ENCODE data around the gene P2RY13. TPM values are rescaled to one million over a fixed set of nuclear protein-coding genes. Genes with fewer than 3 reads are reported as not detected.

P2RY13 gene
- total RNA-seq = not detected

GRCh38 chr3:151329363-151329762 lies at the start of gene P2RY13:
TSS of gene P2RY13 (minus strand) at chr3:151329549. CDS start at chr3:151329528, 21 bp downstream.
- no peaks in the 10 kb centered on the region for H3K9me3 Mint-ChIP-seq
- no peak within 1 kb of the TSS for H3K27ac Mint-ChIP-seq
- TF ChIP-seq CTCF (IDR thresholded peaks at IDR 0.05) = no peak
- no peaks in the 10 kb centered on the region for H3K36me3 Mint-ChIP-seq (ENCODE audit: low read depth)
- intact Hi-C loops (cut with micrococcal nuclease) = loop anchor here (5.0 kb wide), 1 partner anchor 37 kb away; no protein-coding TSS in a partner anchor
- ChIA-PET POLR2A (no interaction called here), CTCF (interaction anchor here (1.6 to 2.9 kb wide), 4 partner anchors 13 to 161 kb away, joined by 5 to 13 read pairs (median 11); partner anchors contain the start of gene GPR87)
- DNase-seq (no peak), ATAC-seq (no peak)
- H3K27me3 Mint-ChIP-seq = peaks cover 6% of the 10 kb centered on the region
- H3K4me3 Mint-ChIP-seq = peak within 1 kb of the TSS; percentile 48
- H3K4me1 Mint-ChIP-seq (ENCODE audit: low read depth) = peaks cover 6% of the 10 kb centered on the region

- Mint-ChIP-seq H3K9me3 (no peaks in the 10 kb centered on the region), H3K27me3 (peaks cover 2% of the 10 kb centered on the region), H3K27ac (no peak overlapping the region), H3K4me1 (ENCODE audit: low read depth) (no peaks in the 10 kb centered on the region), H3K4me3 (no peak overlapping the region), H3K36me3 (ENCODE audit: low read depth) (no peaks in the 10 kb centered on the region)
- POLR2A ChIA-PET = no interaction called here
- TF ChIP-seq CTCF (IDR thresholded peaks at IDR 0.05) = no peak
- CTCF ChIA-PET = interaction anchor here (0.5 kb wide), 1 partner anchor 158 kb away, joined by 3 read pairs; no protein-coding TSS in a partner anchor
- intact Hi-C loops (cut with micrococcal nuclease) = no loop called here
- no peak for ATAC-seq
- DNase-seq = no peak
These were observed 48.5 kb upstream of the P2RY13 start for GRCh38 chr3:151377768-151378385.

- Mint-ChIP-seq H3K27ac (no peak overlapping the region), H3K4me3 (no peak overlapping the region), H3K36me3 (ENCODE audit: low read depth) (no peaks in the 10 kb centered on the region), H3K4me1 (ENCODE audit: low read depth) (no peaks in the 10 kb centered on the region), H3K9me3 (no peaks in the 10 kb centered on the region), H3K27me3 (peaks cover 3% of the 10 kb centered on the region)
- ChIA-PET POLR2A (no interaction called here), CTCF (no interaction called here)
- intact Hi-C loops (cut with micrococcal nuclease) = no loop called here
- DNase-seq = no peak
- ATAC-seq = no peak
- TF ChIP-seq CTCF (IDR thresholded peaks at IDR 0.05) = no peak
These were observed 42.9 kb upstream of the P2RY13 start for GRCh38 chr3:151372063-151372820.

DNA sequence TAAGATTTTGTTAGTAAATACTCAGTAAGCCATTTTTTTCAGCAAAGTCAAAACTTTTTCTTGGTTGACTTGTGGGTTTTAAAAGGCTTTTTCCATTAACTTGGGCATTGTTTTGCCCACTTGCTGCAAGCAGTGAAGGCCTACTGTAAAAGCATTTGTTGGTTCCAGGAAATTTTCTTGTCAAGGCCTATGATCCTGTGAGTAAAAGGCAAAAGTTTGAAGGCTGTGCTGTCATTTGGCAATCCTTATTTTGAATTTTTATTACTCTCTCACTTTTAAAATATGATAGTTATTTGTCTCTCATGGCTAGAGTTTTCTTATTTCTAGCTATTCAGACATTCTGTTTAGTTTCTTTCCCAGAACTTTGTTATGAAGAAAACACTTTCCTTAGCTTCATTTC lies 42.2 kb upstream of the P2RY13 start:
- CTCF ChIA-PET = no interaction called here
- no peak for TF ChIP-seq CTCF (IDR thresholded peaks at IDR 0.05)
- Mint-ChIP-seq H3K27me3 (peaks cover 4% of the 10 kb centered on the region), H3K4me3 (no peak overlapping the region), H3K4me1 (ENCODE audit: low read depth) (no peaks in the 10 kb centered on the region), H3K27ac (no peak overlapping the region), H3K36me3 (ENCODE audit: low read depth) (no peaks in the 10 kb centered on the region), H3K9me3 (no peaks in the 10 kb centered on the region)
- intact Hi-C loops (cut with micrococcal nuclease) = no loop called here
- DNase-seq (no peak), ATAC-seq (no peak)
- POLR2A ChIA-PET = no interaction called here

GRCh38 chr3:151367448-151367847 lies 38.1 kb upstream of the P2RY13 start:
- no peak for DNase-seq
- ATAC-seq = no peak
- no peak for TF ChIP-seq CTCF (IDR thresholded peaks at IDR 0.05)
- H3K36me3 Mint-ChIP-seq (ENCODE audit: low read depth) = no peaks in the 10 kb centered on the region
- H3K4me1 Mint-ChIP-seq (ENCODE audit: low read depth) = no peaks in the 10 kb centered on the region
- H3K4me3 Mint-ChIP-seq = no peak overlapping the region
- POLR2A ChIA-PET = no interaction called here
- CTCF ChIA-PET = no interaction called here
- peaks cover 4% of the 10 kb centered on the region for H3K27me3 Mint-ChIP-seq
- H3K9me3 Mint-ChIP-seq = no peaks in the 10 kb centered on the region
- no peak overlapping the region for H3K27ac Mint-ChIP-seq
- intact Hi-C loops (cut with micrococcal nuclease) = no loop called here
